H1 (cell line): ENCODE measurements around the gene CORT. TPM values are rescaled to one million over a fixed set of nuclear protein-coding genes. Genes with fewer than 3 reads are reported as not detected.

Source experiments
- CTCF ChIA-PET: fragments of 300-600 bp; sonication (Branson Sonifier 250); formaldehyde crosslinking; loops from one replicate; lab custom pipeline; 2021; ENCODE audit not compliant: partially characterized antibody; lab: Charles Lee
- POLR2A ChIA-PET: fragments of 300-600 bp; sonication (Branson Sonifier 250); formaldehyde crosslinking; loops from one replicate; lab custom pipeline; 2021; ENCODE audit warnings: inconsistent platforms; ENCODE audit not compliant: partially characterized antibody; lab: Charles Lee
- DNase-seq, 2 experiments: peaks; one replicate each; pipeline versions ENCODE4 v3.0.0 to v3.0.0-alpha.2; 2010 to 2022; ENCODE audit warnings: low spot score in 2 of 2, low read depth in 1 of 2, mixed read lengths in 1 of 2
- FAIRE-seq: peaks from 2 replicates; lab custom pipeline; 2011; peaks lifted over from hg19 to GRCh38; lab: Jason Lieb, UNC
- H2AFZ ChIP-seq: 2 replicates; pipeline ENCODE4 v1.8.1; 2012; ENCODE audit warnings: low read length, inconsistent platforms
- H2AK5ac ChIP-seq: 2 replicates; pipeline ENCODE4 v1.6.1; 2013; ENCODE audit warnings: low read depth, low read length
- H2BK120ac ChIP-seq: replicated peaks from 2 replicates; pipeline ENCODE3; 2013; ENCODE audit warnings: low read depth, low read length, inconsistent platforms
- H2BK12ac ChIP-seq: 2 replicates; pipeline ENCODE4 v1.6.1; 2013; ENCODE audit warnings: low read depth, low read length
- H2BK15ac ChIP-seq: 2 replicates; pipeline ENCODE4 v1.6.1; 2013; ENCODE audit warnings: low read length
- H2BK20ac ChIP-seq: 2 replicates; pipeline ENCODE4 v1.6.1; 2013; ENCODE audit warnings: low read length
- H2BK5ac ChIP-seq: 2 replicates; pipeline ENCODE4 v1.6.1; 2013; ENCODE audit warnings: low read depth, low read length
- H3K14ac ChIP-seq: 2 replicates; pipeline ENCODE4 v1.6.1; 2013; ENCODE audit warnings: inconsistent platforms; ENCODE audit not compliant: insufficient read length
- H3K18ac ChIP-seq: 2 replicates; pipeline ENCODE4 v1.6.1; 2013; ENCODE audit warnings: low read length; ENCODE audit errors: extremely low read depth
- H3K23ac ChIP-seq: 2 replicates; pipeline ENCODE4 v1.6.1; 2013; ENCODE audit warnings: inconsistent platforms; ENCODE audit not compliant: insufficient read length
- H3K23me2 ChIP-seq: 2 replicates; pipeline ENCODE4 v1.6.1; 2013; ENCODE audit warnings: low read depth, low read length
- H3K27ac ChIP-seq: 2 replicates; pipeline ENCODE4 v1.6.1; 2011; ENCODE audit warnings: low read depth, low read length, inconsistent platforms
- H3K27me3 ChIP-seq, 4 experiments: replicated peaks in 1 of 4; 1 replicate in 1 of 4; 2 replicates in 3 of 4; pipeline versions ENCODE4 v1.6.1 to v1.8.1; 2011 to 2013; ENCODE audit warnings: low read length in 3 of 4, mild to moderate bottlenecking in 3 of 4, inconsistent platforms in 2 of 4, mixed read lengths in 2 of 4, moderate library complexity in 1 of 4; ENCODE audit not compliant: control insufficient read depth in 3 of 4, insufficient read depth in 3 of 4; ENCODE audit errors: extremely low read depth in 1 of 4
- H3K36me3 ChIP-seq, 4 experiments: 2 replicates each; pipeline versions ENCODE4 v1.6.1 to v1.8.1; 2011 to 2013; ENCODE audit warnings: mild to moderate bottlenecking in 4 of 4, low read length in 3 of 4, moderate library complexity in 2 of 4, control low read depth in 1 of 4, inconsistent platforms in 1 of 4; ENCODE audit not compliant: insufficient read depth in 4 of 4, control insufficient read depth in 2 of 4
- H3K4ac ChIP-seq: replicated peaks from 2 replicates; pipeline ENCODE3; 2013; ENCODE audit warnings: low read length, low read depth, mixed read lengths, inconsistent platforms; ENCODE audit not compliant: insufficient read length
- H3K4me1 ChIP-seq, 4 experiments: replicated peaks in 1 of 4; 1 replicate in 1 of 4; 2 replicates in 3 of 4; pipeline versions ENCODE4 v1.6.1 to v1.8.1; 2011 to 2013; ENCODE audit warnings: low read length in 3 of 4, inconsistent platforms in 2 of 4, mixed read lengths in 1 of 4; ENCODE audit not compliant: insufficient read depth in 4 of 4, control insufficient read depth in 3 of 4
- H3K4me2 ChIP-seq, 2 experiments: 2 replicates each; pipeline versions ENCODE4 v1.6.1 to v1.8.1; 2011 to 2013; ENCODE audit warnings: low read depth in 2 of 2, low read length in 2 of 2, control low read depth in 1 of 2, inconsistent platforms in 1 of 2, mild to moderate bottlenecking in 1 of 2; ENCODE audit not compliant: insufficient read depth in 1 of 2
- H3K4me3 ChIP-seq, 4 experiments: fragments of 200-600, 300-600 bp in 1 of 4; sonication (generic), shearing (Covaris generic), sonication (Bioruptor Twin) in 1 of 4; 2 replicates each; pipeline versions ENCODE4 v1.5.1 to v1.8.1; 2011 to 2016; ENCODE audit warnings: low read length in 4 of 4, low read depth in 3 of 4, control low read depth in 2 of 4, inconsistent platforms in 2 of 4, mild to moderate bottlenecking in 2 of 4, mixed read lengths in 1 of 4, moderate library complexity in 1 of 4; ENCODE audit not compliant: insufficient read depth in 2 of 4; ENCODE audit errors: extremely low read depth in 1 of 4
- H3K56ac ChIP-seq: replicated peaks from 2 replicates; pipeline ENCODE3; 2013; ENCODE audit warnings: low read depth, mild to moderate bottlenecking, mixed read lengths, low read length, inconsistent platforms; ENCODE audit not compliant: insufficient read length
- H3K79me1 ChIP-seq: 2 replicates; pipeline ENCODE4 v1.6.1; 2013; ENCODE audit warnings: low read depth, low read length, control low read depth
- H3K79me2 ChIP-seq, 2 experiments: 2 replicates each; pipeline versions ENCODE4 v1.6.1 to v1.8.1; 2012 to 2013; ENCODE audit warnings: low read length in 2 of 2, mild to moderate bottlenecking in 2 of 2, inconsistent platforms in 1 of 2; ENCODE audit not compliant: insufficient read depth in 2 of 2, control insufficient read depth in 1 of 2
- H3K9ac ChIP-seq, 4 experiments: replicated peaks in 1 of 4; 1 replicate in 1 of 4; 2 replicates in 3 of 4; pipeline versions ENCODE4 v1.6.1 to v1.8.1; 2011 to 2013; ENCODE audit warnings: low read depth in 3 of 4, low read length in 3 of 4, control low read depth in 2 of 4, mild to moderate bottlenecking in 2 of 4, moderate library complexity in 2 of 4, inconsistent platforms in 1 of 4; ENCODE audit errors: extremely low read depth in 1 of 4
- H3K9me3 ChIP-seq, 2 experiments: 2 replicates each; pipeline versions ENCODE4 v1.6.1 to v1.8.1; 2012 to 2013; ENCODE audit warnings: mild to moderate bottlenecking in 2 of 2, moderate library complexity in 2 of 2, control low read depth in 1 of 2, inconsistent platforms in 1 of 2, low read depth in 1 of 2, low read length in 1 of 2, mixed read lengths in 1 of 2; ENCODE audit not compliant: insufficient read depth in 2 of 2
- H4K20me1 ChIP-seq, 2 experiments: replicated peaks in 1 of 2; 2 replicates each; pipeline versions ENCODE3 to v1.8.1; 2011 to 2013; ENCODE audit warnings: inconsistent platforms in 2 of 2, low read length in 2 of 2, mild to moderate bottlenecking in 1 of 2; ENCODE audit not compliant: insufficient read depth in 2 of 2, control insufficient read depth in 1 of 2
- H4K5ac ChIP-seq: 2 replicates; pipeline ENCODE4 v1.6.1; 2013; ENCODE audit warnings: low read length, low read depth, mixed read lengths, inconsistent platforms; ENCODE audit not compliant: insufficient read length
- H4K8ac ChIP-seq: 2 replicates; pipeline ENCODE4 v1.8.0; 2013; ENCODE audit warnings: mild to moderate bottlenecking, moderate library complexity, low read length, inconsistent platforms; ENCODE audit not compliant: insufficient read depth; ENCODE audit errors: extremely low read depth
- H4K91ac ChIP-seq: replicated peaks from 2 replicates; pipeline ENCODE3; 2013; ENCODE audit warnings: low read length, mixed read lengths, inconsistent platforms; ENCODE audit not compliant: insufficient read length
- KDM4A ChIP-seq: IDR thresholded peaks from one replicate; pipeline ENCODE4 v1.7.1; 2012; ENCODE audit warnings: low read depth, mild to moderate bottlenecking, moderate library complexity, low read length, inconsistent platforms; ENCODE audit not compliant: severe bottlenecking
- SRF ChIP-seq: IDR thresholded peaks from 2 replicates; pipeline ENCODE4 v1.6.1; 2011; ENCODE audit warnings: mild to moderate bottlenecking, low read depth, low read length, moderate library complexity
- WGBS, 2 experiments: shearing (Covaris generic) in 1 of 2; methylation state at CpG; one replicate each; pipeline versions ENCODE4 v1.1.6 to v1.1.7; 2013 to 2015; ENCODE audit warnings: low lambda C conversion rate in 2 of 2, mixed read lengths in 2 of 2, inconsistent platforms in 1 of 2, low coverage in 1 of 2, missing lambda C conversion rate in 1 of 2; ENCODE audit not compliant: insufficient replicate concordance in 2 of 2, insufficient coverage in 1 of 2, insufficient read length in 1 of 2; ENCODE audit errors: extremely low coverage in 1 of 2, missing lambda C conversion rate in 1 of 2; 5-methylcytosine and 5-hydroxymethylcytosine counted together
- polyA plus RNA-seq, 7 experiments: library from polyadenylated mRNA; depleted of rRNA in 3 of 7; stranded (reverse) in 5 of 7; unstranded in 2 of 7; fragments of >200 nt in 5 of 7; fragments of 200-250 nt in 2 of 7; gene quantifications; 1 replicate in 5 of 7; 2 replicates in 1 of 7; 4 replicates in 1 of 7; pipeline versions ENCODE4 v1.2.1 to v1.2.3, GENCODE V29; 2011 to 2013; ENCODE audit warnings: missing spikeins in 2 of 7, mixed read lengths in 2 of 7
- total RNA-seq: library from RNA; stranded (reverse); fragmentation: NEBNext Ultra II Directional; extraction: Animal tissue kit (Norgen Biotek cat#: 25700); gene quantifications from 2 replicates; pipeline ENCODE4 v1.2.1, GENCODE V29; 2021

CORT gene
- total and polyA plus RNA-seq, 2 of the 8 experiments (the other 6 are each of a cell fraction or from before 2014, with no cell fraction given): 0.15 to 0.30 TPM

DNA sequence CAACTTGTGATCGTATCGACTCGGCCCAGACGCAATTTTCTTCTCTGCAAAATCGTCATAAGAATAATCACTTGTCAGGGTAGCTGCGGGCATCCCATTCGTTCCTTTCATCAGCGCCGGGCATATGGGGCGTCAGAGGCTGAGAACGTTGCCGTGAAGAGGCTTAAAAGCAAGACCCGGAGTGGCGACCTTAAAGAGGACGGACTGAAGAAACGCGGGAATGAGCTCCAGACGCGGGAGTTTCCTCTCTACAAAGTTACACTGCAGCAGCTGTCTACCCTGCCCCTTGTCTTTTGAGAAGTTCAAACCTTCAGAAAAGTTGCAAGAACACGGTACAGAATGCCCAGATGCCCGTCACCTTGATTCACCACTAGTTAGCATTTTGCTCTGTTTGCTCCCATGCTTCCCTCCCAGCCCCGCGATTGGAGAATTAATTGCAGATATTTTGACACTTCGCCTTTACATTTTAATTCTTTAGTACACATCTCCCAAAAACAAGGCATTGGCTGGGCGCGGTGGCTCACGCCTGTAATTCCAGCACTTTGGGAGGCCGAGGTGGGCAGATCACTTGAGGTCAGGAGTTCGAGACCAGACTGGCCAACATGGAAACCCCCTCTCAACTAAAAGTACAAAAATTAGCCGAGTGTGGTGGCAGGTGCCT lies 18.6 kb upstream of the CORT start:
- Histone ChIP-seq H2AFZ (peak overlapping the region; percentile 74), H3K56ac (peak overlapping the region; percentile 17), H2BK20ac (no peak overlapping the region), H4K91ac (peak overlapping the region; percentile 39), H3K27ac (peak overlapping the region; percentile 96; the same call in 1 of the 2 replicates), H3K4me3 (peak overlapping the region; percentile 66 to 80 (median 72)), H3K27me3 (no peaks in the 10 kb centered on the region), H3K36me3 (no peaks in the 10 kb centered on the region), H2BK12ac (no peak overlapping the region), H4K20me1 (no peaks in the 10 kb centered on the region), H3K18ac (peak overlapping the region; percentile 19; the same call in 1 of the 2 replicates), H3K14ac (no peak overlapping the region), H3K23me2 (peaks cover 9% of the 10 kb centered on the region), H3K4ac (peak overlapping the region; percentile 21), H2AK5ac (no peak overlapping the region), H4K8ac (peak overlapping the region; percentile 99; the same call in 1 of the 2 replicates), H3K4me1 (peaks cover 0 to 5% (median under 1%) of the 10 kb centered on the region in 4 experiments; a peak in 4 of 7 replicates), H2BK5ac (peak overlapping the region; percentile 72; the same call in 1 of the 2 replicates), H3K23ac (no peak overlapping the region), H2BK120ac (no peak overlapping the region), H2BK15ac (no peak overlapping the region), H4K5ac (peak overlapping the region; percentile 9), H3K4me2 (peak overlapping the region; percentile 55 to 100), H3K9ac (peak overlapping the region in 3 of 4 experiments; percentile 80 to 94 (median 94); a peak in 6 of 7 replicates), H3K79me1 (no peaks in the 10 kb centered on the region), H3K9me3 (no peaks in the 10 kb centered on the region), H3K79me2 (no peaks in the 10 kb centered on the region)
- FAIRE-seq: no peak
- CTCF ChIA-PET: interaction anchor here (0.6 to 10.9 kb wide), 17 partner anchors 9 to 899 kb away, joined by 3 to 132 read pairs (median 5); partner anchors contain the start of gene PGD
- 33% methylated on average over 29 of the region's 30 CpGs; no CpG with 5 or more reads in 1 of the 2 experiments for WGBS, 2 experiments
- TF ChIP-seq KDM4A (peak; percentile 22), SRF (no peak)
- POLR2A ChIA-PET: interaction anchor here (0.6 to 3.7 kb wide), 13 partner anchors 10 to 928 kb away, joined by 3 to 23 read pairs (median 7); partner anchors contain the start of genes CORT, DFFA and PGD
- no peak for DNase-seq
